Activated naive CD4-positive, alpha-beta T cell treated with anti-CD3 and anti-CD28 coated beads, Interleukin-2, amount 50 U/mL, for 24 hours (primary cell): ENCODE measurements around the gene SETBP1.

ENCODE experiments used
- H3K27ac Mint-ChIP-seq: one replicate; pipeline ENCODE4 v1.8.0; 2021; ENCODE audit warnings: mild to moderate bottlenecking, mixed read lengths
- H3K27me3 Mint-ChIP-seq: one replicate; pipeline ENCODE4 v1.8.0; 2021; ENCODE audit warnings: mixed read lengths
- H3K36me3 Mint-ChIP-seq: one replicate; pipeline ENCODE4 v1.8.0; 2021; ENCODE audit warnings: mixed read lengths
- H3K4me1 Mint-ChIP-seq: one replicate; pipeline ENCODE4 v1.8.0; 2021; ENCODE audit warnings: mixed read lengths
- H3K4me3 Mint-ChIP-seq: one replicate; pipeline ENCODE4 v1.8.0; 2021; ENCODE audit warnings: mild to moderate bottlenecking, mixed read lengths
- H3K9me3 Mint-ChIP-seq: one replicate; pipeline ENCODE4 v1.8.0; 2021; ENCODE audit warnings: mixed read lengths

Gene SETBP1

GRCh38 chr18:44747157-44747556 is 66.5 kb downstream of the SETBP1 start:
- no peak overlapping the region for H3K4me3 Mint-ChIP-seq
- no peaks in the 10 kb centered on the region for H3K36me3 Mint-ChIP-seq
- no peaks in the 10 kb centered on the region for H3K9me3 Mint-ChIP-seq
- H3K4me1 Mint-ChIP-seq: peaks cover 3% of the 10 kb centered on the region
- peaks cover 2% of the 10 kb centered on the region for H3K27me3 Mint-ChIP-seq
- H3K27ac Mint-ChIP-seq: no peak overlapping the region

GRCh38 chr18:44748582-44748981 is 67.9 kb downstream of the SETBP1 start:
- H3K27me3 Mint-ChIP-seq: peaks cover 2% of the 10 kb centered on the region
- no peak overlapping the region for H3K27ac Mint-ChIP-seq
- H3K4me3 Mint-ChIP-seq: no peak overlapping the region
- peaks cover 3% of the 10 kb centered on the region for H3K4me1 Mint-ChIP-seq
- no peaks in the 10 kb centered on the region for H3K36me3 Mint-ChIP-seq
- H3K9me3 Mint-ChIP-seq: no peaks in the 10 kb centered on the region

GRCh38 chr18:44750774-44751173 is 70.1 kb downstream of the SETBP1 start:
- Mint-ChIP-seq H3K27ac (no peak overlapping the region), H3K4me3 (no peak overlapping the region), H3K4me1 (peaks cover 3% of the 10 kb centered on the region), H3K36me3 (no peaks in the 10 kb centered on the region), H3K27me3 (no peaks in the 10 kb centered on the region), H3K9me3 (no peaks in the 10 kb centered on the region)

GRCh38 chr18:44754567-44754966 is 73.9 kb downstream of the SETBP1 start:
- peaks cover 15% of the 10 kb centered on the region for H3K4me1 Mint-ChIP-seq
- H3K27ac Mint-ChIP-seq: no peak overlapping the region
- no peaks in the 10 kb centered on the region for H3K27me3 Mint-ChIP-seq
- no peaks in the 10 kb centered on the region for H3K9me3 Mint-ChIP-seq
- no peaks in the 10 kb centered on the region for H3K36me3 Mint-ChIP-seq
- no peak overlapping the region for H3K4me3 Mint-ChIP-seq

GRCh38 chr18:44758861-44759631 is 78.4 kb downstream of the SETBP1 start:
- no peaks in the 10 kb centered on the region for H3K9me3 Mint-ChIP-seq
- H3K27me3 Mint-ChIP-seq: no peaks in the 10 kb centered on the region
- peak overlapping the region; percentile 44 for H3K4me3 Mint-ChIP-seq
- H3K36me3 Mint-ChIP-seq: no peaks in the 10 kb centered on the region
- peaks cover 22% of the 10 kb centered on the region for H3K4me1 Mint-ChIP-seq
- H3K27ac Mint-ChIP-seq: peak overlapping the region; percentile 79

- Mint-ChIP-seq H3K4me1 (peaks cover 22% of the 10 kb centered on the region), H3K9me3 (no peaks in the 10 kb centered on the region), H3K36me3 (no peaks in the 10 kb centered on the region), H3K27ac (peak overlapping the region; percentile 79), H3K27me3 (no peaks in the 10 kb centered on the region), H3K4me3 (peak overlapping the region; percentile 67)
Observed at GRCh38 chr18:44759925-44760342, 79.2 kb downstream of the SETBP1 start.

GRCh38 chr18:44761812-44762211 is 81.1 kb downstream of the SETBP1 start:
- no peaks in the 10 kb centered on the region for H3K36me3 Mint-ChIP-seq
- no peaks in the 10 kb centered on the region for H3K27me3 Mint-ChIP-seq
- H3K9me3 Mint-ChIP-seq: no peaks in the 10 kb centered on the region
- H3K4me3 Mint-ChIP-seq: no peak overlapping the region
- H3K27ac Mint-ChIP-seq: no peak overlapping the region
- peaks cover 22% of the 10 kb centered on the region for H3K4me1 Mint-ChIP-seq

- no peak overlapping the region for H3K27ac Mint-ChIP-seq
Observed at GRCh38 chr18:44763327-44763726, 82.6 kb downstream of the SETBP1 start.

GRCh38 chr18:44764863-44765262 is 84.2 kb downstream of the SETBP1 start:
- H3K9me3 Mint-ChIP-seq: no peaks in the 10 kb centered on the region
- no peaks in the 10 kb centered on the region for H3K36me3 Mint-ChIP-seq
- peaks cover 1% of the 10 kb centered on the region for H3K27me3 Mint-ChIP-seq
- H3K4me3 Mint-ChIP-seq: no peak overlapping the region
- peaks cover 8% of the 10 kb centered on the region for H3K4me1 Mint-ChIP-seq
- no peak overlapping the region for H3K27ac Mint-ChIP-seq

More at GRCh38 chr18:44763327-44763726, 82.6 kb downstream of the SETBP1 start:
- H3K4me3 Mint-ChIP-seq: no peak overlapping the region
- no peaks in the 10 kb centered on the region for H3K9me3 Mint-ChIP-seq
- no peaks in the 10 kb centered on the region for H3K36me3 Mint-ChIP-seq
- H3K4me1 Mint-ChIP-seq: peaks cover 22% of the 10 kb centered on the region
- no peaks in the 10 kb centered on the region for H3K27me3 Mint-ChIP-seq

- Mint-ChIP-seq H3K4me3 (no peak overlapping the region), H3K4me1 (peaks cover 2% of the 10 kb centered on the region), H3K27ac (no peak overlapping the region), H3K9me3 (no peaks in the 10 kb centered on the region), H3K36me3 (no peaks in the 10 kb centered on the region), H3K27me3 (peaks cover 1% of the 10 kb centered on the region)
Observed at GRCh38 chr18:44765456-44765855, 84.8 kb downstream of the SETBP1 start.

- Mint-ChIP-seq H3K36me3 (no peaks in the 10 kb centered on the region), H3K9me3 (no peaks in the 10 kb centered on the region), H3K4me1 (no peaks in the 10 kb centered on the region), H3K27ac (no peak overlapping the region), H3K4me3 (no peak overlapping the region), H3K27me3 (peaks cover 1% of the 10 kb centered on the region)
Observed at GRCh38 chr18:44766450-44766849, 85.8 kb downstream of the SETBP1 start.

- H3K36me3 Mint-ChIP-seq: no peaks in the 10 kb centered on the region
- H3K4me3 Mint-ChIP-seq: no peak overlapping the region
- no peaks in the 10 kb centered on the region for H3K4me1 Mint-ChIP-seq
- H3K9me3 Mint-ChIP-seq: no peaks in the 10 kb centered on the region
- H3K27me3 Mint-ChIP-seq: peaks cover 1% of the 10 kb centered on the region
- no peak overlapping the region for H3K27ac Mint-ChIP-seq
Observed at GRCh38 chr18:44767807-44768206, 87.1 kb downstream of the SETBP1 start.

GRCh38 chr18:44770641-44771040 is 90.0 kb downstream of the SETBP1 start:
- Mint-ChIP-seq H3K36me3 (no peaks in the 10 kb centered on the region), H3K27ac (no peak overlapping the region), H3K9me3 (no peaks in the 10 kb centered on the region), H3K27me3 (peaks cover 1% of the 10 kb centered on the region), H3K4me3 (no peak overlapping the region), H3K4me1 (no peaks in the 10 kb centered on the region)

GRCh38 chr18:44771572-44771955 is 90.9 kb downstream of the SETBP1 start:
- Mint-ChIP-seq H3K27me3 (peaks cover 1% of the 10 kb centered on the region), H3K36me3 (no peaks in the 10 kb centered on the region), H3K4me1 (no peaks in the 10 kb centered on the region), H3K9me3 (no peaks in the 10 kb centered on the region), H3K4me3 (no peak overlapping the region), H3K27ac (no peak overlapping the region)

GRCh38 chr18:44771956-44772917 is 91.5 kb downstream of the SETBP1 start:
- Mint-ChIP-seq H3K9me3 (no peaks in the 10 kb centered on the region), H3K4me3 (no peak overlapping the region), H3K27me3 (peaks cover 1% of the 10 kb centered on the region), H3K36me3 (no peaks in the 10 kb centered on the region), H3K4me1 (no peaks in the 10 kb centered on the region), H3K27ac (no peak overlapping the region)

- no peaks in the 10 kb centered on the region for H3K36me3 Mint-ChIP-seq
- peaks cover 1% of the 10 kb centered on the region for H3K27me3 Mint-ChIP-seq
- H3K27ac Mint-ChIP-seq: no peak overlapping the region
- no peak overlapping the region for H3K4me3 Mint-ChIP-seq
- H3K9me3 Mint-ChIP-seq: no peaks in the 10 kb centered on the region
- H3K4me1 Mint-ChIP-seq: no peaks in the 10 kb centered on the region
Observed at GRCh38 chr18:44773640-44774155, 93.0 kb downstream of the SETBP1 start.
